Measurements from ENCODE around the gene ADGRL1.

Gene ADGRL1

GRCh38 chr19:14118165-14119051 is 87.6 kb downstream of the ADGRL1 start:
- H3K27ac ChIP-seq (replicated peaks): peak overlapping the region; percentile 79
- no peaks in the 10 kb centered on the region for H3K27me3 ChIP-seq (ENCODE audit: insufficient read depth, poor library complexity, severe bottlenecking)
- H3K4me3 ChIP-seq (replicated peaks; ENCODE audit: insufficient read depth, low read length): peak overlapping the region; percentile 51
- peak; percentile 92 to 96 for DNase-seq (ENCODE audit: low read depth in 1 of 2, low spot score in 1 of 2)
- TF ChIP-seq SPI1 (IDR thresholded peaks at IDR 0.05; ENCODE audit: borderline replicate concordance, low read depth): no peak
- TF ChIP-seq REST (IDR thresholded peaks at IDR 0.05; ENCODE audit: insufficient replicate concordance, low read depth): peak; percentile 22
- peak; percentile 68 for TF ChIP-seq POLR2AphosphoS5 (IDR thresholded peaks at IDR 0.05; ENCODE audit: low read depth)
- no peak for TF ChIP-seq CTCF (IDR thresholded peaks at IDR 0.05; ENCODE audit: insufficient read depth, low read length)

- peak; percentile 97 to 98 for DNase-seq (ENCODE audit: low read depth in 1 of 2, low spot score in 1 of 2)
- H3K27ac ChIP-seq (replicated peaks): peak within 1 kb of the TSS; percentile 79
- no peak for TF ChIP-seq POLR2AphosphoS5 (IDR thresholded peaks at IDR 0.05; ENCODE audit: low read depth)
- no peak for TF ChIP-seq CTCF (IDR thresholded peaks at IDR 0.05; ENCODE audit: insufficient read depth, low read length)
- no peak for TF ChIP-seq SPI1 (IDR thresholded peaks at IDR 0.05; ENCODE audit: borderline replicate concordance, low read depth)
- no peak for TF ChIP-seq GABPA (IDR thresholded peaks at IDR 0.05; ENCODE audit: low read depth)
- no peak for TF ChIP-seq REST (IDR thresholded peaks at IDR 0.05; ENCODE audit: insufficient replicate concordance, low read depth)
- H3K27me3 ChIP-seq (ENCODE audit: insufficient read depth, poor library complexity, severe bottlenecking): no peaks in the 10 kb centered on the region
- H3K4me3 ChIP-seq (replicated peaks; ENCODE audit: insufficient read depth, low read length): peak within 1 kb of the TSS; percentile 83
Observed at GRCh38 chr19:14117668-14118164, 88.3 kb downstream of the ADGRL1 start, which contains the start of gene PRKACA. PRKACA (minus strand) TSS chr19:14117762; CDS start chr19:14117547, 215 bp downstream.

- no peak for DNase-seq (ENCODE audit: low read depth in 1 of 2, low spot score in 1 of 2)
- H3K4me3 ChIP-seq (replicated peaks; ENCODE audit: insufficient read depth, low read length): peak overlapping the region; percentile 83
- H3K27ac ChIP-seq (replicated peaks): no peak overlapping the region
- H3K27me3 ChIP-seq (ENCODE audit: insufficient read depth, poor library complexity, severe bottlenecking): no peaks in the 10 kb centered on the region
- no peak for TF ChIP-seq CTCF (IDR thresholded peaks at IDR 0.05; ENCODE audit: insufficient read depth, low read length)
- no peak for TF ChIP-seq POLR2AphosphoS5 (IDR thresholded peaks at IDR 0.05; ENCODE audit: low read depth)
- TF ChIP-seq REST (IDR thresholded peaks at IDR 0.05; ENCODE audit: insufficient replicate concordance, low read depth): no peak
- TF ChIP-seq GABPA (IDR thresholded peaks at IDR 0.05; ENCODE audit: low read depth): no peak
- no peak for TF ChIP-seq SPI1 (IDR thresholded peaks at IDR 0.05; ENCODE audit: borderline replicate concordance, low read depth)
Observed at GRCh38 chr19:14116918-14117578, 88.9 kb downstream of the ADGRL1 start.

Data from HL-60 (cell line).